Progenitor cell of endocrine pancreas (in vitro differentiated cells): ENCODE measurements around the gene KLF5. TPM values are rescaled to one million over a fixed set of nuclear protein-coding genes. Genes with fewer than 3 reads are reported as not detected.

Experiments used
- DNase-seq: peaks from one replicate; pipeline ENCODE4 v3.0.0; 2021; ENCODE audit warnings: low spot score; ENCODE audit not compliant: unreplicated experiment
- H3K27ac Mint-ChIP-seq: 2 replicates; pipeline ENCODE4 v1.8.0; 2021; ENCODE audit warnings: mild to moderate bottlenecking, moderate library complexity, mixed read lengths
- H3K27me3 Mint-ChIP-seq: 2 replicates; pipeline ENCODE4 v1.8.0; 2021; ENCODE audit warnings: mixed read lengths
- H3K36me3 Mint-ChIP-seq: 2 replicates; pipeline ENCODE4 v1.8.0; 2022; ENCODE audit warnings: mixed read lengths; ENCODE audit not compliant: insufficient read depth
- H3K4me1 Mint-ChIP-seq: 2 replicates; pipeline ENCODE4 v1.8.0; 2021; ENCODE audit warnings: low read depth, mixed read lengths
- H3K4me3 Mint-ChIP-seq: 2 replicates; pipeline ENCODE4 v1.8.0; 2021; ENCODE audit warnings: low read depth, mild to moderate bottlenecking, moderate library complexity, mixed read lengths
- H3K9me3 Mint-ChIP-seq: 2 replicates; pipeline ENCODE4 v1.8.0; 2021; ENCODE audit warnings: low read depth, mixed read lengths
- CTCF ChIP-seq: fragments of 200-600 bp; sonication (generic); IDR thresholded peaks from one replicate; pipeline ENCODE4 v1.5.0; 2021; ENCODE audit warnings: antibody characterized with exemption, mild to moderate bottlenecking; ENCODE audit not compliant: unreplicated experiment
- total RNA-seq: library from RNA; stranded (reverse); gene quantifications from 2 replicates; pipeline ENCODE4 v1.2.1, GENCODE V29; 2021

KLF5 gene
- total RNA-seq, 1 donor from 2014 or later, result 111 TPM

DNA sequence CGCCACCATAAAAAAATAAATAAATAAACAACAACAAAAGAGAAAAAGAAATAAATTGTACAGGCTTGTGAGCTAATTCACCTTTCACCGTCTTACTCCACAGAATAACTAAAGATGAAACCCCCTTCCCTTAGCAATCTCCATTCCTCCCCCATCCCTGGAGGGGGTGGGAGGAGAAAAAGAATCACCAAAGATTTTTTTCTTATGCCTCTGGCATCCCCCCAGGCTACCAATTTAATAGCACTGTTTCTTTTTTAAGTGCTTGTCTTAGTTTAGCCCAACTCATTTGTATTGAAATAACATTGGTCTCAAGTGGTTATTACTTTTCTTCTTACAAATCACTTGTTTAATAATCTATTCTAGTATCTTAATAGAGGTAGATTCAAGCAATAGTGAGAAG, 23.9 kb upstream of the KLF5 start:
- no peaks in the 10 kb centered on the region for H3K27me3 Mint-ChIP-seq
- peak overlapping the region; percentile 88 for H3K27ac Mint-ChIP-seq
- peaks cover 12% of the 10 kb centered on the region for H3K4me1 Mint-ChIP-seq

GRCh38 chr13:73035660-73036059, 23.1 kb upstream of the KLF5 start:
- Mint-ChIP-seq H3K4me3 (no peak overlapping the region), H3K9me3 (no peaks in the 10 kb centered on the region), H3K27me3 (no peaks in the 10 kb centered on the region), H3K4me1 (peaks cover 20% of the 10 kb centered on the region), H3K27ac (no peak overlapping the region), H3K36me3 (no peaks in the 10 kb centered on the region)
- TF ChIP-seq CTCF, result no peak
- DNase-seq, result no peak

More for the DNA sequence above, 23.9 kb upstream of the KLF5 start:
- H3K9me3 Mint-ChIP-seq, result no peaks in the 10 kb centered on the region
- no peak for TF ChIP-seq CTCF
- no peak overlapping the region for H3K4me3 Mint-ChIP-seq
- H3K36me3 Mint-ChIP-seq, result no peaks in the 10 kb centered on the region
- DNase-seq, result no peak

- Mint-ChIP-seq H3K27ac (no peak overlapping the region), H3K4me1 (peaks cover 25% of the 10 kb centered on the region), H3K4me3 (no peak overlapping the region), H3K9me3 (no peaks in the 10 kb centered on the region), H3K27me3 (no peaks in the 10 kb centered on the region), H3K36me3 (no peaks in the 10 kb centered on the region)
- DNase-seq, result no peak
- no peak for TF ChIP-seq CTCF
Observed at GRCh38 chr13:73036566-73036965, 22.2 kb upstream of the KLF5 start.

DNA sequence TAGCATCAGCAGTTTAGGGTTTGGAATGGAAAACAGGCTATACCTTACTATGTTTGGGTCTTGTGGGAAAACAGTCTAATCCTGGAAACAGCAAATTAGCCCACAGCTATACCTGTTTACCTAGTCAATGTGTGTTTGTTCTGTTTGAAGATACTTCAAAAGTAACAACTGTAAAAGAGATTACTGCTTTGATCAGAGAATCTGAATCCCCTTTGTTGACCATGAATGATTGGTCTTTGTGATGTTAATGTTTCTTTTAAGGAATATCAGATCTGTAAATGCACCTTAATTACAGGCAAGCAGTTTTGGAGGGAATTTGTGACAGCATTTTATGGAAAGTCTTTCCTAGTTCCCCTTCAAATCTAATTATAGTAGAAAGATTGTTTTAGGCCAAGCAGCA, 20.7 kb upstream of the KLF5 start:
- H3K27me3 Mint-ChIP-seq, result no peaks in the 10 kb centered on the region
- no peak overlapping the region for H3K27ac Mint-ChIP-seq
- TF ChIP-seq CTCF, result no peak
- no peak overlapping the region for H3K4me3 Mint-ChIP-seq
- H3K4me1 Mint-ChIP-seq, result peaks cover 25% of the 10 kb centered on the region
- no peaks in the 10 kb centered on the region for H3K9me3 Mint-ChIP-seq
- no peaks in the 10 kb centered on the region for H3K36me3 Mint-ChIP-seq
- no peak for DNase-seq

GRCh38 chr13:73039201-73040108, 19.4 kb upstream of the KLF5 start:
- no peaks in the 10 kb centered on the region for H3K9me3 Mint-ChIP-seq
- no peaks in the 10 kb centered on the region for H3K36me3 Mint-ChIP-seq
- H3K27ac Mint-ChIP-seq, result peak overlapping the region; percentile 12
- H3K27me3 Mint-ChIP-seq, result no peaks in the 10 kb centered on the region
- TF ChIP-seq CTCF, result no peak
- H3K4me3 Mint-ChIP-seq, result no peak overlapping the region
- peaks cover 25% of the 10 kb centered on the region for H3K4me1 Mint-ChIP-seq
- no peak for DNase-seq
